Stimulated activated CD4-positive, alpha-beta T cell treated with anti-CD3 and anti-CD28 coated beads, Interleukin-2, amount 100 ng/mL, for 24 hours (primary cell): ENCODE results near the gene NDUFB10.

ENCODE experiments used
- DNase-seq, 2 donors: peaks; one replicate each; pipeline ENCODE4 v3.0.0-alpha.2; 2020

Gene NDUFB10

GRCh38 chr16:1989209-1990100, 30.1 kb downstream of the NDUFB10 start, which contains the start of gene SYNGR3:
TSS of gene SYNGR3 (plus strand) at chr16:1989970. CDS start at chr16:1990103, 133 bp downstream.
- DNase-seq, result no peak

DNA sequence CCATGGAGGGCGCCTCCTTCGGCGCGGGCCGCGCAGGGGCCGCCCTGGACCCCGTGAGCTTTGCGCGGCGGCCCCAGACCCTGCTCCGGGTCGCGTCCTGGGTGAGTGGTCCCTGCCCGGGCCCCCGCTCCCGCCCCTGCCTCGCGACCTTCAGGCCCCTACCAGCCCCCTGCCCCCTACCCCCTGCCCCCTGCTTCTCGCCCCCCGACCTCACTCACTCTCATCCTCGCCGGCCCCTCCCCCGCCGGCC, 30.7 kb downstream of the NDUFB10 start:
- no peak for DNase-seq

DNA sequence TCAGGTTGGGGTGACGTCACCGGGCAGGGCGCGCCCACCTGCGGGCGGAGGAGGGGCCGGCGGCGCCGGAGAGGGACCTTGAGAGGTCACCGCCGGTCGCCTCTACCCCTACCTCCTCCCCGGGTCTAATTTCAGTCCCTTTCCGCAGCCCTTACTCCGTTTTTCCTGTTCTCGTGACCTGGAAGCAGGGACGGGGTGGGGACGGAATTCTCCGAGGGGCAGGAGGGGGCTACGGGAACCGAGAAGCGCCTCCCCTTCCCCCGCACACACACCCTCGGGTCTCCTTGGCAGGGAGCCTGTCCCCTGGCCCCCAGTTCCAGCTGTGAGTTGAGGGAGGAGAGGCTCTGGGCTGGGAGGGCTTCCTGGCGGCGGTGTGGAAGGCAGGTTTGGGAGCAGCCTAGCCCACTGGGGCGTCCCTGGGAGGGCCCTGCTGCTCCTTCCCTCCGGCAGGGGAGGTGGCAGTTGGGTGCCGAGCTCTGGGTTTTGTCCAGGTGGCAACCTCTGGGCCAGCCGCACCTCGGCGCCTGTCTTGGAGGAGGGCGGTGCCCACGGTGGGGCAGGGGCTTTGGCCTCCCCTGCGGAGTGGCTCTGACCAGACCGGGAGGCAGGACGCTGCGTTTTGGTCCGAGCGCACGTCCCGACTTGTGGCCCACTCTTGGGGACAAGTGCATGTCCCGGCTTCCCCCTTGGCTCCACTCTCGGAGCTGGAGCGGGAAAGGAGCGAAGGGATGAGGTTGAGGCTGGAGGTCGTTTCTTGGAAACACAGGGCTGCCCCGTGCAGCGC, 31.2 kb downstream of the NDUFB10 start:
- peak in 1 of 2 donors; percentile 42 for DNase-seq

GRCh38 chr16:1991135-1991551, 31.8 kb downstream of the NDUFB10 start:
- peak; percentile 41 to 43 for DNase-seq

GRCh38 chr16:1991588-1991947, 32.2 kb downstream of the NDUFB10 start:
- no peak for DNase-seq

- peak; percentile 97 to 98 for DNase-seq
Measured at GRCh38 chr16:1991948-1992703, 32.8 kb downstream of the NDUFB10 start.

DNA sequence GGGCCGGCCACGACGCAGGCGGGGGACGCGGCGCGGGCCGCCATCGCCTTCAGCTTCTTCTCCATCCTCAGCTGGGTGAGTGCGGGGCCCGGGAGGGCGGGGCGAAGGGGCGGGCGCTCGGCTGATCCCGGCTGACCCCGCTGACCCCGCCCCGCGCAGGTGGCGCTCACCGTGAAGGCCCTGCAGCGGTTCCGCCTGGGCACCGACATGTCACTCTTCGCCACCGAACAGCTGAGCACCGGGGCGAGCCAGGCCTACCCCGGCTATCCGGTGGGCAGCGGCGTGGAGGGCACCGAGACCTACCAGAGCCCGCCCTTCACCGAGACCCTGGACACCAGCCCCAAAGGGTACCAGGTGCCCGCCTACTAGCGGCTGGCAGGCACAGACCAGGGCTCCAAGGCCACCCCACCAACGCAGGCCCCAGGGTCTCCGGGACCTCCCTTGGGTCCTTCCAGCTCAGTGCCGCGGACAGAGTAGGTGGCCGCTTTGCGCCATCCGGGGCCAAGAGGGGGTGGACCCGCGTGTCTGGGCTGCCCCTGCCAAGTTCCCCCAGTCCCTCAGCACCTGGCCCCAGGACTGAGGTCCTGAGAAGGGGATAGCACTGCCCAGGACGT, 33.5 kb downstream of the NDUFB10 start:
- DNase-seq, result no peak

DNA sequence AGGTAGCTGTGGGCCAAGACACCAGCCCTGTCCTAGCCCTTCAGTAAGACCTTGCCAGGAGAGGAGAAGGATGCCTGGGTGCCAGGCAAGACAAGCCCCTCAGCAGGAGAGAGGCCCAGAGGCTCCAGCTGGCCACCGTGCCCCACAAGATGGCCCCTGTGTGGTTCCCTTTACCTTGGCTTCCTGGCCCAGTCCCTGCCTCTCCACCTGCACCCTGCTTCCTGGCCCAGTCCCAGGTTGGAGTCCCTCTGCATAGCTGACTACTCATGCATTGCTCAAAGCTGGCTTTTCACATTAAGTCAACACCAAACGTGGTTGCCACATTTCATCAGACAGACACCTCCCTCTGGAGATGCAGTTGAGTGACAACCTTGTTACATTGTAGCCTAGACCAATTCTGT, 34.4 kb downstream of the NDUFB10 start:
- no peak for DNase-seq

GRCh38 chr16:1997494-1998359, 38.4 kb downstream of the NDUFB10 start:
- DNase-seq, result no peak

DNA sequence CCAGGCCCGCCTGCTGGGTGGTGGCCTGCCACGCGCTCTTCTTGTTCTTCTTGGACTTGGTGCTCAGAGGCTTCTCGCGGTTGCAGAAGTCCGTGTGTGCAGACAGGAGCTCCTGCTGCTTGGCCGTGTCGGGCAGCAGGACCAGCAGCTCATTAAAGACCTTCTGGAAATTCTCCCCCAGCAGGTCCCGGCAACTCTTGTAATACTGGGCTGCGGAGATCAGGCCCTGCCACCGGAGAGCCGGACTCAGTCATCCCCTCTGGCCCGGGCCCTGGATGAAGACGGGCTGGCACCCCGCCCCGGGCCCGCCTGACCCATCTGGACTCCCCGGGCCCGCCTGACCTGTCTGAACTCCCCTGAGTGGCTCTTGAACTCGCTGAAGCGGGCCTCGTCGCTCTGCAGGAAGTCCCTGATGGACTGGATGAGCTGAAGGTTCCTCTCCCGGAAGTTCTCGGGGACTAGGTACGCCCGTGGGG, 39.1 kb downstream of the NDUFB10 start:
- DNase-seq, result no peak

DNA sequence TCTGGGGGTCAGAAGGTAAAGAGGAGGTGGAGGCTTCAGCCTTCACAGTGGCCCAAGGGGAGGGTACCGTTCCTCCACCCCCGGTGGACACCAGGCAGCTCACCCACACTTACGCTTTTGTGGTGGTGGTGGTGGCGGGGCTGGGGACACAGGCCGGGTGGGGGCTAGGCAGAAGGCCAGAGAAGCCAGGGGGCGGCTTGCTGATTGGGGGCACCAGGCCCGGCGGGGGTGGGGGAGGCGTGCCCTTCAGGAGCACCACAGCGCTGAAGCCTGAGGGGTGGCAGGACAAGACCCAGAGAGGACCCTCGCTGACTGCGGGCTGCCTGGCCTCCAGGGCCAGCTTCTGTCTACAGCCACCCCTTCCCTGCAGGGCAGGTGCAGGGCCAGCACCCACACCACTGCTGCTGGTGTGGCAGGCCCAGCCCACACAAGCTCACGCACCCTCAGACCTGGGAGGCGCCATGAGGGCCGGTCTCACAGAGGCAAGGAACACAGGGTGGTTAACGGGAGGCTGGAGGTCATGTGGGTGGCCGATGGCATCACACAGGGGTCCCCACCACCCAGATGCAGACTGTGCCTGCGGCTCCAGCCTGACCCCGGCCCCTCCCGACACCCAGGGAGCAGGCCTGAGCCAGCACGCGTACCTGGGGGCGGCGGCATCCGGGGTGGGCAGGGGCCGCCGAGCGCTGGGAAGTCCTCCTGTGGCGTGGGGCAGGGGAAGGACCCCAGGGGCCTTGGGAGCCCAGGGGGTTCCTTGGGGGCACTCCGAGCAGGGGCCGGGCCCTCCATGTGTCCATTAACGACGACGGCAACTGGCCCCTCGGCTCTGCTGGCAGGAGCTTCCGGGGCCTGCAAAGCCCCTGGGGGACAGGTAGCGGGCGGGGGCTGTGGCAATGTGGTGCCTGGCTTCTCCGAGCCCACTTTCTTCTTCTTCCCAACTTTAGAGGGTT, 39.8 kb downstream of the NDUFB10 start:
- no peak for DNase-seq

DNA sequence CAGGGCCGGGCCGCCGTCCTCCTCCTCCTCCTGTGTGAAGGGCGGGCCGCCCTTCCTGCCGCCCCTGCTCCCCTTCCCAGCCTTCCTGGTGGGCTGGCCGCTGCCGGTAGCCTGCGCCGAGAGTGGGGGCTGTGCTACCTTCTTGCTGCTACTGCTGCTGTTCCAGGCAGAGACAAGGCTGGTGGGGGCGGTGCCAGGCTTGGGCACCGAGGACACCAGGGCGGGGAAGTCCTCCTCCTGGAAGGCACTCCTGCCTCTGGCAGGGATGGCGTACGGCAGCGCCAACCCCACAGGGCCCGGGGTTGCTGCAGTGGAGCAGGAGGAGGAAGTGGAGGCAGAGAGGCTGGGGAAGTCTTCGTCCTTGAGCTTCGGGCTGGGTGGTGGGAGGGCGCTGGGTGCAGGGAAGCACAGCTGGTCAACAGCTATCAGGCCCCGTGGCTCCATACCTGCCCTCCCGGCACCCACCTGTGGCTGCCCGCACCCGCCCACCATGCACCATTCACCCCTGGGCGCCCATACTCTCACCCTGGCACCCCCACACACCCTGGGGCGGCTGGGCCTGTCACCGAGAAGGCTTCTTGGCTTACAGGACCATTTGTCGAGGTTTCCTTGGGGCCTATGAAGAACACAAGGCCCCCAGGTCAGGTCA, 40.7 kb downstream of the NDUFB10 start:
- no peak for DNase-seq

DNA sequence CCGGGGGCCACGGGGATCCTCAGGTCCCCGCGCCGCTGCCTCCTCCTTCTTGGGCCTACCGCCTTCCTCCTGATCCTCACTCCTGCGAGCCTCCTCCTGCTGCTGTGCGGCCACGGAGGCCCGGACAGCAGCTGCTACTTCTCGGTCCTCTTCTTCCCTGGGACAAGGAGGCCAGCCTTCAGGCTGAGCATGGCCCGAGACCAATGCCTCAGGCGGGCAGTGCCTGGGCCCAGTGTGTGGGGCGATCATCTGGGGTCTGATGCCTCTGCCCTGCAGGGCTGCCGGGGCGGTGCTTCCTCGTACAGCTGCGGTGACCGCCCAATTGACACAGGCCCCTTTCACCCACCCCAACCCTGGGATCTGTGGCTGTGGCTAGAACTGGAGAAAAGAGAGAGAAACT, 41.7 kb downstream of the NDUFB10 start:
- DNase-seq, result no peak

- no peak for DNase-seq
Measured at GRCh38 chr16:2001456-2002355, 42.4 kb downstream of the NDUFB10 start.

- DNase-seq, result no peak
Measured at GRCh38 chr16:2002406-2003230, 43.3 kb downstream of the NDUFB10 start.

GRCh38 chr16:2003231-2003826, 44.0 kb downstream of the NDUFB10 start:
- DNase-seq, result no peak

DNA sequence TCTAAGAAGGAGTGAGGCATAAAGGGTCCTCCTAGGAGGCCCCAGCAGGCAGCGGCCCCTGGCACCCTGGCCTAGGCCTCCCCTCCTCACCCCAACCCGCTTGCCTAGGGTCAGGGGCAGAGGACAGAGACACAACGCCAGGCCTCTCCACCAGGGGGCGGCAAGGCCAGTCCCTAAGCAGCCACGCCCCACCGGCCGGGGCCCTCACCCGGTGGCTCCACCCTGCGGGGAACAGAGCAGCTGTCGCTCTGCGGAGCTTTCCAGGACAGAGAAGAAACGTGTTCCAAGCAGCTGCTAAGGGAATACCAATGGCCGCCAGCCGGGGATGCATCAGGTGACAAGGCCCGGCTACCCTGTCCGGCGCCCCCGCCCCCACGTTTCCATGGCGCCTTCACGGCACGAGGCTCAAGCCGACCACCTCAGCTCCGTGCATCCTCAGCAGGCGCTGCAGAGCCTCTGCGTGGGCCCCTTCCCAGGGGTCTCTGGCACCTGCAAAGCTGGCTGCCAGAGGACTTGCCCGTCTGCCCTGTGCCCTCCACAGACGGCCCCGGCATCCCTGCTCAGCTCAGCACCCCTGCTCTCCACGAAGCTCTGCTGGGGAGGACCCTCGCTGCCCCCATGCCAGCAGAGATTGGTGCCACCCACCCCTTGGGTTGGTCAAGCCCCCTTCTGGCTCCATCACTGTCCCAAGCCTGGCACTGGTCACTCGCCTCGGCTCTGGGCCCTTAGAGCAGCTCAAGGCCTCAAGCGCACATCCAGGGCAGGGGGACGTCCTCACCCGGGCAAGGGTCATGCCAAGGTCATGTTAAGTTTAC, 44.7 kb downstream of the NDUFB10 start:
- DNase-seq, result peak; percentile 91 to 93
